Liver (tissue), 9 donors: Measurements from ENCODE around the gene RBSN. TPM values are rescaled to one million over a fixed set of nuclear protein-coding genes. Genes with fewer than 3 reads are reported as not detected.

Experiments
- DNase-seq: peaks from one replicate; pipeline ENCODE4 v3.0.0-alpha.2; 2017; ENCODE audit warnings: low spot score
- H3K27ac ChIP-seq, 2 donors: one replicate each; pipeline ENCODE4 v1.7.0; 2013; ENCODE audit warnings: inconsistent platforms in 2 of 2, low read length in 2 of 2, control low read depth in 1 of 2, low read depth in 1 of 2, mild to moderate bottlenecking in 1 of 2
- H3K27me3 ChIP-seq, 4 donors: one replicate each; pipeline versions ENCODE4 v1.6.1 to v1.7.0; 2013; ENCODE audit warnings: low read length in 3 of 4, inconsistent platforms in 1 of 4, mild to moderate bottlenecking in 1 of 4, moderate library complexity in 1 of 4; ENCODE audit not compliant: control insufficient read depth in 4 of 4, insufficient read depth in 4 of 4
- H3K36me3 ChIP-seq, 4 donors: one replicate each; pipeline versions ENCODE4 v1.6.1 to v1.7.0; 2013; ENCODE audit warnings: low read length in 3 of 4, mild to moderate bottlenecking in 3 of 4, low read depth in 1 of 4, moderate library complexity in 1 of 4; ENCODE audit not compliant: control insufficient read depth in 4 of 4, insufficient read depth in 3 of 4
- H3K4me1 ChIP-seq, 4 donors: one replicate each; pipeline versions ENCODE4 v1.6.1 to v1.7.0; 2013; ENCODE audit warnings: low read length in 3 of 4, mild to moderate bottlenecking in 3 of 4, moderate library complexity in 1 of 4; ENCODE audit not compliant: control insufficient read depth in 4 of 4, insufficient read depth in 4 of 4
- H3K4me3 ChIP-seq, 3 donors: one replicate each; pipeline versions ENCODE4 v1.6.1 to v1.7.0; 2013; ENCODE audit warnings: low read length in 3 of 3, control low read depth in 1 of 3, low read depth in 1 of 3, mild to moderate bottlenecking in 1 of 3
- H3K9ac ChIP-seq, 2 donors: one replicate each; pipeline ENCODE4 v1.7.0; 2013; ENCODE audit warnings: low read length in 2 of 2, mild to moderate bottlenecking in 2 of 2, moderate library complexity in 2 of 2, control low read depth in 1 of 2, low read depth in 1 of 2
- H3K9me3 ChIP-seq, 4 donors: one replicate each; pipeline versions ENCODE4 v1.6.1 to v1.7.0; 2013; ENCODE audit warnings: low read length in 3 of 4; ENCODE audit not compliant: control insufficient read depth in 4 of 4
- EGR1 ChIP-seq, 2 donors: IDR thresholded peaks; 2 replicates each; pipeline ENCODE4 v1.6.1; 2016 to 2018; ENCODE audit warnings: antibody characterized with exemption in 2 of 2, low read depth in 2 of 2
- FOXA1 ChIP-seq: IDR thresholded peaks from 2 replicates; pipeline ENCODE4 v1.6.1; 2016; ENCODE audit warnings: antibody characterized with exemption
- FOXA2 ChIP-seq: IDR thresholded peaks from 2 replicates; pipeline ENCODE4 v1.6.1; 2016; ENCODE audit warnings: antibody characterized with exemption
- GABPA ChIP-seq, 2 donors: IDR thresholded peaks in 1 of 2; conservative IDR thresholded peaks in 1 of 2; 2 replicates each; pipeline ENCODE4 v1.6.1; 2016; ENCODE audit warnings: antibody characterized with exemption in 2 of 2, mild to moderate bottlenecking in 1 of 2, moderate library complexity in 1 of 2
- HNF4A ChIP-seq, 2 donors: conservative IDR thresholded peaks; 2 replicates each; pipeline ENCODE4 v1.6.1; 2016; ENCODE audit warnings: antibody characterized with exemption in 2 of 2, mild to moderate bottlenecking in 2 of 2
- HNF4G ChIP-seq: IDR thresholded peaks from 2 replicates; pipeline ENCODE4 v1.6.1; 2016; ENCODE audit warnings: antibody characterized with exemption
- JUND ChIP-seq, 2 donors: IDR thresholded peaks; 2 replicates each; pipeline ENCODE4 v1.6.1; 2016; ENCODE audit warnings: antibody characterized with exemption in 2 of 2
- MAX ChIP-seq: IDR thresholded peaks from 2 replicates; pipeline ENCODE4 v1.6.1; 2016; ENCODE audit warnings: antibody characterized with exemption
- NR2F2 ChIP-seq: IDR thresholded peaks from 2 replicates; pipeline ENCODE4 v1.6.1; 2016; ENCODE audit warnings: antibody characterized with exemption
- RAD21 ChIP-seq, 2 donors: IDR thresholded peaks; 2 replicates each; pipeline ENCODE4 v1.6.1; 2016; ENCODE audit warnings: antibody characterized with exemption in 2 of 2, mild to moderate bottlenecking in 2 of 2
- RXRA ChIP-seq, 2 donors: IDR thresholded peaks; 2 replicates each; pipeline ENCODE4 v1.6.1; 2017 to 2018; ENCODE audit warnings: antibody characterized with exemption in 2 of 2, mild to moderate bottlenecking in 1 of 2
- SP1 ChIP-seq: IDR thresholded peaks from 2 replicates; pipeline ENCODE4 v1.6.1; 2018; ENCODE audit warnings: antibody characterized with exemption, mild to moderate bottlenecking
- TAF1 ChIP-seq: conservative IDR thresholded peaks from 2 replicates; pipeline ENCODE4 v1.6.1; 2016; ENCODE audit warnings: antibody characterized with exemption, mild to moderate bottlenecking
- YY1 ChIP-seq: IDR thresholded peaks from 2 replicates; pipeline ENCODE4 v1.6.1; 2016; ENCODE audit warnings: antibody characterized with exemption, mild to moderate bottlenecking
- ZBTB33 ChIP-seq: IDR thresholded peaks from 2 replicates; pipeline ENCODE4 v1.6.1; 2016; ENCODE audit warnings: antibody characterized with exemption
- WGBS: extraction: QIAGEN DNeasy Blood & Tissue Kit; methylation state at CpG from one replicate; pipeline ENCODE4 v1.1.7; 2013; 5-methylcytosine and 5-hydroxymethylcytosine counted together
- polyA plus RNA-seq, 2 donors: library from polyadenylated mRNA; stranded (reverse) in 1 of 2; unstranded in 1 of 2; fragments of 200-250 nt in 1 of 2; fragments of >200 nt in 1 of 2; fragmentation: Nextera tagmentation in 1 of 2; extraction: Ambion mirVana in 1 of 2; gene quantifications; one replicate each; pipeline versions ENCODE4 v1.2.1 to v1.2.3, GENCODE V29; 2013 to 2015
- total RNA-seq, 2 donors: library from RNA; depleted of rRNA; stranded (reverse); fragments of >200 nt; gene quantifications; one replicate each; pipeline ENCODE4 v1.2.3, GENCODE V29; 2014
- TF ChIP-seq, protein P1 (sequence below): IDR thresholded peaks from 2 replicates; pipeline ENCODE4 v1.6.1; 2016; ENCODE audit warnings: antibody characterized with exemption
- donor health status: healthy.
- donor health status: healthy.
- donor health status: healthy.
- donor health status: healthy.
- donor health status: healthy.

RBSN gene
- total and polyA plus RNA-seq, 4 donors, result 5.6 to 18.3 (median 11.9) TPM

- Histone ChIP-seq H3K4me1 (peaks cover 0 to 4% (median 0%) of the 10 kb centered on the region in 4 donors), H3K27ac (no peak overlapping the region), H3K36me3 (no peaks in the 10 kb centered on the region), H3K9ac (no peak overlapping the region), H3K4me3 (no peak overlapping the region), H3K9me3 (no peaks in the 10 kb centered on the region), H3K27me3 (no peaks in the 10 kb centered on the region)
- no peak for DNase-seq
- 82% methylated on average over 3 of the region's 3 CpGs for WGBS
- no peak for TF ChIP-seq HNF4A (conservative IDR thresholded peaks at IDR 0.05)
- TF ChIP-seq SP1, result no peak
Measured at GRCh38 chr3:15121936-15122335, 23.0 kb upstream of the RBSN start.

- Histone ChIP-seq H3K4me1 (peaks cover 0 to 4% (median 0%) of the 10 kb centered on the region in 4 donors), H3K4me3 (no peak overlapping the region), H3K36me3 (no peaks in the 10 kb centered on the region), H3K9ac (no peak overlapping the region), H3K27me3 (no peaks in the 10 kb centered on the region), H3K9me3 (no peaks in the 10 kb centered on the region), H3K27ac (no peak overlapping the region)
- no peak for DNase-seq
- TF ChIP-seq FOXA2 (no peak), TAF1 (no peak), GABPA (IDR thresholded peaks at IDR 0.05 in 1 of 2, conservative IDR thresholded peaks at IDR 0.05 in 1 of 2) (no peak), EGR1 (IDR thresholded peaks at IDR 0.05; ENCODE audit: low read depth in 2 of 2) (no peak), RAD21 (IDR thresholded peaks at IDR 0.05) (no peak), RXRA (IDR thresholded peaks at IDR 0.05) (no peak), SP1 (no peak), YY1 (no peak), FOXA1 (no peak), HNF4G (no peak), JUND (IDR thresholded peaks at IDR 0.05) (no peak), HNF4A (conservative IDR thresholded peaks at IDR 0.05) (no peak), ZBTB33 (no peak), NR2F2 (no peak), MAX (no peak)
- TF ChIP-seq, protein P1, sequence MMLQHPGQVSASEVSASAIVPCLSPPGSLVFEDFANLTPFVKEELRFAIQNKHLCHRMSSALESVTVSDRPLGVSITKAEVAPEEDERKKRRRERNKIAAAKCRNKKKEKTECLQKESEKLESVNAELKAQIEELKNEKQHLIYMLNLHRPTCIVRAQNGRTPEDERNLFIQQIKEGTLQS, result no peak
- WGBS, result 45% methylated on average over 2 of the region's 2 CpGs
Measured at GRCh38 chr3:15120986-15121385, 22.0 kb upstream of the RBSN start.

- Histone ChIP-seq H3K4me1 (peaks cover 0 to 4% (median 0%) of the 10 kb centered on the region in 4 donors), H3K9ac (no peak overlapping the region), H3K27ac (no peak overlapping the region), H3K27me3 (no peaks in the 10 kb centered on the region), H3K9me3 (no peaks in the 10 kb centered on the region), H3K4me3 (no peak overlapping the region), H3K36me3 (no peaks in the 10 kb centered on the region)
- DNase-seq, result no peak
- TF ChIP-seq GABPA (IDR thresholded peaks at IDR 0.05 in 1 of 2, conservative IDR thresholded peaks at IDR 0.05 in 1 of 2), result no peak
- TF ChIP-seq FOXA1, result no peak
- TF ChIP-seq FOXA2, result no peak
- TF ChIP-seq ZBTB33, result no peak
- TF ChIP-seq NR2F2, result no peak
- TF ChIP-seq HNF4A (conservative IDR thresholded peaks at IDR 0.05), result no peak
- TF ChIP-seq EGR1 (IDR thresholded peaks at IDR 0.05; ENCODE audit: low read depth in 2 of 2), result no peak
- TF ChIP-seq SP1, result no peak
- TF ChIP-seq, protein P1, result no peak
- TF ChIP-seq HNF4G, result no peak
- 91% methylated on average over 3 of the region's 3 CpGs for WGBS
Measured at GRCh38 chr3:15117011-15117410, 18.1 kb upstream of the RBSN start.
